GM18505 (cell line): ENCODE measurements around the gene RPS6KA5.
"Not testable (repeated sequence)": the region's sequence is repeated elsewhere in the genome, so short reads cannot be mapped to it uniquely, and the experiment has no call there.

Experiments
- ATAC-seq: cut with Tn5 transposase; IDR thresholded peaks from one replicate; pipeline ENCODE4 v1.9.1; 2021; ENCODE audit not compliant: unreplicated experiment
- POLR2A ChIP-seq: IDR thresholded peaks from 4 replicates; pipeline ENCODE4 v1.6.1; 2011; ENCODE audit warnings: borderline replicate concordance; ENCODE audit not compliant: insufficient read depth, insufficient read length; ENCODE audit errors: extremely low read depth

RPS6KA5 gene

GRCh38 chr14:90890322-90891020, 170.0 kb downstream of the RPS6KA5 start:
- TF ChIP-seq POLR2A, result no peak
- ATAC-seq, result no peak

DNA sequence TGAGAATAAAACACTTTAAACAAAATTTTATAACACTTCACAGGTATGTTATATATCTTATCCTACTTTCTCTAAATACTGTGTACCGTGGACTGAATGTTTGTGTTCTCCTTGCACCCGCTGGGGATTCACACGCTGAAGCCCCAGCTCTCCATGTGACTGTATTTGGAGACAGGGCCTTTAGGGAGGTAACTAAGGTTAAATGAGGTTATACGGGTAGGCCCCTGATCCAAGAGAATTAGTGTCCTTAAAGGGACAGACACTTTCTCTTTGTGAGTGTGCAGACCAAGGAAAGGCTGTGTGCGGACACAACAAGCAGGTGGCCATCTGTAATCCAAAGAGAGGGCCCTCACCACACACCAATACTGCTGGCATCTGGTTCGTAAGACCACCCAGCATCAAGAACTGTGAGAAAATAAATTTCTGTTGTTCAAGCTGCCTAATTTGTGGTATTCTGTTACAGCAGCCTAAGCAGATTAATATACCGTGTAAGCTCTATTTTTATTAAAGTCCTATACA, 174.1 kb downstream of the RPS6KA5 start:
- ATAC-seq, result no peak
- TF ChIP-seq POLR2A, result no peak

DNA sequence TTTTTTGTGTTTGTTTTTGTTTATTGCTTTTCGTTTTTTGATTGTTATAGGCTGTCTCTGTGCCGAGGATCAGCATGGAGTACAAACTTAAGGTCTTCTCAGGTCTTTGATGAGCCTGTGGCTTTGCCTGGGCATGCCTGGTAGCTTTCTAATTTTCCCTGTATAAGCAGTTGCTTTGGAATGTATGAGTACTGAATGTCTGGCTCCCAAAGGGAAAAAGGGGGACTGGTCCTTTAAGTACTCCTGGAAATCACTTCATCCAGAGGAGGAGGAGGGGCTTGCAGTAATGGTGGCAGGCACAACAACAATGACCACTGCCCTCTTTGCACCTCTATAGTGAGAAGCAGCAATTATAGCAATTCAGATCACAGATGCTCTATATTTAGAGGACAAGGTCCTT, 176.7 kb downstream of the RPS6KA5 start:
- ATAC-seq, result no peak
- no peak for TF ChIP-seq POLR2A

DNA sequence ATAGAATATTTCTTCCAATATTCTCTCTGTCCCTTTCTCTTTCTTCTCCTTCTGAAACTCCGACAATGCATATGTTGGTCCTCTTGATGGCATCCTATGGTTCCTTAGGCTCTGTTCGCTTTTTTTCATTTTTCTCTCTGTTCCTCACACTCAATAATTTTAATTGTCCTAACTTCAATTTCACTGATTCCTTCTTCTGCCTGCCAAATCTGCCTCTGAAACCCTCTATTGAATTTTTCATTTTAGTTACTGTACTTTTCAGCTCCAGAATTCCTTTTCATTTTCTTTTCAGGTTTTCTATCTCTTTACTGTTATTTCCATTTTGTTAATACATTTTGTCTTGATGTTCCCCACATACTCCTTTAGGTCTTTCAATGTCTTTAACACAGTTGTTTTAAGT, 177.2 kb downstream of the RPS6KA5 start:
- no peak for TF ChIP-seq POLR2A
- ATAC-seq, result no peak

DNA sequence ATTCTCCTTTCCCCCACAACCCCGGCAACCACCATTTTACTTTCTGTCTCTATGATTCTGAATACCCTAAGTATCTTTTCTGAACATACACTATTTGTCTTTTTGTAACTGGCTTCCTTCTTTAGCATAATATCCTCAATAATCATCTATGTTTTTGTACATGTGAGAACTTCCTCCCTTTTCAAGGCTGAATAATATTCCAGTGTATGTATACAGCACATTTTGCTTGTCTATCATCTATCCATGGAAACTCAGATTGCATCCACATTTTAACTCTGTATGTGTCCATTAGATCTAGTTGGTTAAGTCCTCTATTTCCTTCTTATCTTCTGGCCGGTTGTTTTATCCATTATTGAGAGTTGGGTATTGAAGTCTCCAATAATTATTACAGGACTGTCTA, 180.2 kb downstream of the RPS6KA5 start:
- no peak for ATAC-seq
- TF ChIP-seq POLR2A, result no peak

DNA sequence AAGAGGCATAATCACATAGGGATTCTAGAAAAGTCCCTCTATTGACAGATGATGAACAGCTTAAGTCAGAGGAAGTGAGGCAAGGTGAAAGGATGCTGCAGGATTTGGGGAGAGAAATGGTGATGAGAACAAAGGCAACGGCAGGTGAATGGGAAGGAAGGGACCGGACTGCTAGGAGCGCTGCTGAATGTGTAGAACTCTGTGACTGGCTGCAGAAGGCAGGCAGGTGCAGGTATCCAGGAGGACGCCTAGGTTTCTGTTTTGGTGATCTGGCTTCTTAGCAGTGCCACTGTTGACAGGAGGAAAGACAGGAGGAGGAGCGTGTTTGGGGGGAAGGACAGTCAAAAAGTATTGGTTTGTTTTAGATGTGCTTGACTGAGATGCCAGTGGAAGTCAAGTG, 185.8 kb downstream of the RPS6KA5 start:
- TF ChIP-seq POLR2A, result no peak
- ATAC-seq, result no peak

DNA sequence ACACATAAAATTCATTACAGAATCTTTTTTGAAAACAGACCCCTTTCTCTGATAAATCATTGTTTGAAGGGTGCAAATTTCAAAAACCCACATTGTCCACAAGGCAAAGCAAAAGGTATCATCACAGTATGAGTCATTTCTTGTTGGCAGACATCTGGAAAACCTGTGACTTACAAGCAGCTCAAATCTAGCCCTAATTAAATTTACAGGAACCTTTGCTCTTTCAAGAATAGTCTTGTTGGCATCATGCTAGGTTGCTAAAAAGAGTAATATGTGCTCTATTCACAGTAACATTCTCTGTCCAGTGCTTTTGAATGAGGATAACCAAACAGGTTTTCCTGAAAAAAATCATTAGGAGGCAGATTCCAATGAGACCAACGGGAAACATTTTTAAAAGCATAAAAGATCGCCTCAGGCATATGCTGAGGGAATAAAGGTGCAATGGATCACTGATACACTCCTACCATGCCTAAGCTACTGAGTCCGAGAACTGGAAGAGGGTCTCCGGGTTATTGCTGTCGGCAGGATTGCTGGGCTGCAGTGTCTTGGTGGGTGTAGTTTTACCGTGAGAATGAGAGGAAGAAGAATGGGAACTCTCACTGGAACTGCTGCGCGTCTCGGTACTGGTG, 188.7 kb downstream of the RPS6KA5 start:
- TF ChIP-seq POLR2A, result no peak
- no peak for ATAC-seq

GRCh38 chr14:90870950-90871604, 189.4 kb downstream of the RPS6KA5 start:
- TF ChIP-seq POLR2A, result no peak
- ATAC-seq, result no peak

DNA sequence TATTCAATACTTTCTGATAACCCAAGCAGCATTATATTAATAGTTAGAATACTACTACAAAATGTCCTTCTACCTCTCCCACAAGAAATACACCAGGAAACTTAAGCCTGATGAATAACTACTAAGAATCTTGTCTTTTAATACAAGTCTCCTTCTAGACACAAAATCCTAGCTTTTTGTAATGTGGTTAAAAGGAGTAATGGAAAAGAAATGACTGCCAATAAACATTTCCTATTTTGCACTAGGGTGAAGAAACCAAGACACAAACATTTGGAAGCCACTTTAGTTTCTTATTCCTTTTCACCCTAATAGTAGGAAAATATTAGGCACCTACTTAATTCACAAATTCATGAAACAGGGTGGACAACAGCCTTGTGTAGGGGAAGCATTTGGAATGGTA, 192.9 kb downstream of the RPS6KA5 start:
- ATAC-seq, result no peak
- no peak for TF ChIP-seq POLR2A

- no peak for ATAC-seq
- no peak for TF ChIP-seq POLR2A
Observed at GRCh38 chr14:90866833-90867232, 193.6 kb downstream of the RPS6KA5 start.

DNA sequence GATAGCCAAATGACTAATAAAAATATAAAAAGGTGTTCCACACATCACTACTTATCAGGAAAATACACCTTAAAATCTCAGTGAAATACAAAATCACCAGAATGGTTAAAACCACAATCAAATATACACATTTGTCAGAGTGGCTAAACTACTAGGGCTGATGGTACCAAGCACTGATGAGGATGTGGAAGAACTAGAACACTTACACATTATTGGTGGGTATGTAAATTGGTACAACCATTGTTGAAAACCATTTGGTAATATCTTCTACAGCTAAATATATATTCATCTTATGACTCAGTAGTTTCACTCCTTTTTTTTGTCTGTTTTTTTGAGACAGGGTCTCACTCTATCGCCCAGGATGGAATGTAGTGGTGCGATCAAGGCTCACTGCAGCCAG, 195.7 kb downstream of the RPS6KA5 start:
- no peak for TF ChIP-seq POLR2A
- ATAC-seq, result no peak

GRCh38 chr14:90858511-90858910, 201.9 kb downstream of the RPS6KA5 start:
- TF ChIP-seq POLR2A, result no peak
- no peak for ATAC-seq

- no peak for TF ChIP-seq POLR2A
- no peak for ATAC-seq
Observed at GRCh38 chr14:90857866-90858265, 202.6 kb downstream of the RPS6KA5 start.

DNA sequence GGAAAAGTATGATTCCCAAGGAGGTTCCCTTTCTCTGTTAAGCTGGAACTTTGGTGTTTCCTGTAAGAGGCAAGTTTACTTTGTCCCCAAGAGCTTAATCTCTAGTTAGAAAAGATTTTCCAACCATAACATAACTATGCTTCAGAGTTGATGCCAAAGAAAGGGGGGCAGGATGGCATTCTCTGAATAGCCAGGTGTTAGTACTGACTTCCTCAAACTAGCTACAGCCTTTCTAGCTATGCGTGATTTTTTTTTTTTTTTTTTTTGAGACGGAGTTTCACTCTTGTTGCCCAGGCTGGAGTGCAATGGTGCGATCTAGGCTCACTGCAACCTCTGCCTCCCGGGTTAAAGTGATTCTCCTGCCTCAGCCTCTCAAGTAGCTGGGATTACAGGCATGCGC, 204.3 kb downstream of the RPS6KA5 start:
- ATAC-seq, result not testable (repeated sequence)
